Ovary (tissue), 9 donors: Measurements from ENCODE around the gene TLR1. TPM values are rescaled to one million over a fixed set of nuclear protein-coding genes. Genes with fewer than 3 reads are reported as not detected.

Experiments
- DNase-seq, 5 donors: peaks; one replicate each; pipeline ENCODE4 v3.0.0-alpha.2; 2019 to 2020
- H3K27ac ChIP-seq, 2 donors: fragments of 200-600 bp; one replicate each; pipeline versions ENCODE4 v1.5.1 to v1.8.0; 2019 to 2022
- H3K27me3 ChIP-seq: fragments of 200-600 bp; one replicate; pipeline ENCODE4 v1.8.0; 2022
- H3K36me3 ChIP-seq: fragments of 200-600 bp; sonication (generic); one replicate; pipeline ENCODE4 v1.5.1; 2019
- H3K4me1 ChIP-seq: one replicate; pipeline ENCODE4 v1.8.1; 2013; ENCODE audit warnings: mild to moderate bottlenecking, moderate library complexity; ENCODE audit not compliant: insufficient read depth
- H3K4me3 ChIP-seq: fragments of 200-600 bp; sonication (generic); one replicate; pipeline ENCODE4 v1.5.1; 2017
- H3K9me3 ChIP-seq, 2 donors: fragments of 200-600 bp in 1 of 2; sonication (generic) in 1 of 2; one replicate each; pipeline versions ENCODE4 v1.5.1 to v1.8.1; 2013 to 2019; ENCODE audit warnings: mild to moderate bottlenecking in 1 of 2, moderate library complexity in 1 of 2
- CTCF ChIP-seq, 3 donors: fragments of 450-650 bp in 2 of 3; fragments of 200-600 bp in 1 of 3; IDR thresholded peaks; one replicate each; pipeline versions ENCODE4 v1.5.1 to v1.8.0; 2016 to 2022; ENCODE audit warnings: antibody characterized with exemption in 3 of 3, mild to moderate bottlenecking in 1 of 3
- EP300 ChIP-seq: sonication (generic); formaldehyde crosslinking; IDR thresholded peaks from one replicate; pipeline ENCODE4 v1.6.1; 2017; ENCODE audit warnings: antibody characterized with exemption
- POLR2A ChIP-seq: fragments of 450-650 bp; IDR thresholded peaks from one replicate; pipeline ENCODE4 v1.6.1; 2017; ENCODE audit warnings: antibody characterized with exemption, mild to moderate bottlenecking, moderate library complexity
- WGBS, 3 donors: extraction: QIAGEN DNeasy Blood & Tissue Kit in 1 of 3; methylation state at CpG; one replicate each; pipeline versions ENCODE4 v1.1.5 to v1.1.7; 2013 to 2017; 5-methylcytosine and 5-hydroxymethylcytosine counted together
- intact Hi-C, 4 donors: fragments of 100-400 bp; cut with DNase I; formaldehyde crosslinking; loops; one replicate each; pipeline versions ENCODE4 v1.11.0 to v1.15.1; 2022 to 2023
- polyA plus RNA-seq, 2 donors: library from polyadenylated mRNA; stranded (reverse); fragments of 200-250 nt in 1 of 2; fragments of 350-450 nt in 1 of 2; fragmentation: Illumina TruSeq in 1 of 2; extraction: RNeasy Lipid Tissue Mini Kit (QIAGEN cat#74804) in 1 of 2; gene quantifications; one replicate each; pipeline ENCODE4 v1.2.3, GENCODE V29; 2013 to 2014
- total RNA-seq, 7 donors: library from RNA; depleted of rRNA in 2 of 7; stranded (reverse); fragments of >200 nt in 2 of 7; fragmentation: NEBNext Ultra II Directional in 3 of 7; extraction: Animal tissue kit (Norgen Biotek cat#: 25700) in 3 of 7; gene quantifications; one replicate each; pipeline versions ENCODE4 v1.1.0 to v1.2.4, GENCODE V29; 2016 to 2023
- donor health status: DM: no; HTN: no; CAD: no; lungs with moderate emphysema.
- donor health status: DM: no; HTN: no; CAD: no.
- donor health status: Bipolar disorder and iron deficiency.
- donor health status: DM: yes; HTN: yes; CAD: no.
- donor health status: DM: no; HTN: no; CAD: no.
- donor health status: DM: yes; HTN: yes; CAD: no.

The TLR1 gene
- total and polyA plus RNA-seq, 9 donors: 5.0 to 24.0 (median 10.1) TPM

DNA sequence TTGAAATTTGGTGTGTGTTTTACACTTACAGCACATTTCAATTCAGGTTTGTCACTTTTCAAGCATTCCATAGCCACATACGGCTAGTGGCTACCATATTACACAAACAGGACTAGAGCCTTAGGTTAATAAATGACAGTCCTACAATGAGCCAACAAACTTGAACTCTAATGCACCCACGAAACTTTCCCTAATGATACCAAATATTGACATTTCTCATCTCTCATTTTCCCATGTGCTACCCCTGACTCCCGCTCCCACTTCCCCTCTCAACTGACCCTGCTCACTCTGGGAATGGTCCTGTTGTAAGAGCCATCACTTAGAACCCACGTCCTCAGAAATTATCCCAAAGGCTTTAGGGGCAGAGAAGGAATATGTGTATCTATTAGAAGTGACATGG, 16.9 kb downstream of the TLR1 start:
- H3K27me3 ChIP-seq: no peaks in the 10 kb centered on the region
- no peak for DNase-seq
- no peaks in the 10 kb centered on the region for H3K36me3 ChIP-seq
- H3K4me3 ChIP-seq: no peak overlapping the region
- TF ChIP-seq POLR2A (no peak), CTCF (IDR thresholded peaks at IDR 0.05) (no peak), EP300 (no peak)
- WGBS, 3 donors: 84 to 89% (median 84%) methylated on average over 4 of the region's 4 CpGs
- no peak overlapping the region for H3K27ac ChIP-seq
- intact Hi-C loops: no loop called here
- no peaks in the 10 kb centered on the region for H3K4me1 ChIP-seq
- H3K9me3 ChIP-seq: no peaks in the 10 kb centered on the region

- Histone ChIP-seq H3K27ac (no peak overlapping the region), H3K4me3 (no peak overlapping the region), H3K27me3 (no peaks in the 10 kb centered on the region), H3K36me3 (no peaks in the 10 kb centered on the region), H3K4me1 (no peaks in the 10 kb centered on the region), H3K9me3 (no peaks in the 10 kb centered on the region)
- intact Hi-C loops: no loop called here
- TF ChIP-seq EP300 (no peak), CTCF (IDR thresholded peaks at IDR 0.05) (no peak), POLR2A (no peak)
- DNase-seq: no peak
- 90 to 92% (median 92%) methylated on average over 8 of the region's 8 CpGs for WGBS, 3 donors
Measured at GRCh38 chr4:38785901-38786402, 18.6 kb downstream of the TLR1 start.

DNA sequence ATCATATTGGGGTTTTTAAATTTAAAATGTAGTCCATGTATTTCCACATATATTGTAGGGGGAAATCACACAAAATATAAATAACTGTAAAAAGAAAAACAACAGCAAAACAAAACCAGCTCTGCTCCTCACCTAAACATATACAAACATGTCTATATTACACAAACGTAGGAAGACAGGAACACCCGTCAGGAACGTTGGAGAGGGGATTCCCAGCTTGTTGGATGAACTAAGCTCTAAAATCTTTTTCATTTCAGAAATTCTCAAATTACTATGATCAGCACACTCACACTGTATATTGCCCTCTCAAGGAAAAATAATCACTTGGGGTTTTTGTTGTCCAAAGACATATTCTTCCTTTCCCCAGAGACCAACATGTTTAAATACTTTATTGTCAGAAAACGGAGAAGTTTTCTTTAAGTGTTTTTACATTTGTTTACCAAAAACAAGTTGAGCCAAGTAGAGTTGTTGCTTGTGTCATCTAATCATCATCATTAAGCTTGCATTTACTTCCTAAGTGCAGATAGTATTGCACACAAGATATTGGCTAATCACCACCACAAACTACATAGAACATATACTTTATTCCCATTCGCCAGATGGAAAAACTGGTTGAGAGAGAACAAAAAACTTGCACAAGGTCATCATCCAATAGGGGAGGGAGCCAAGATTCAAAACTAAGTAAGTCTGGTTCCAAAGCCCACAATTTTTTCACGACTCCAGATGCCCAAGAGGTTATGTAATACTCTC, 19.4 kb downstream of the TLR1 start:
- no peak overlapping the region for H3K4me3 ChIP-seq
- no peak overlapping the region for H3K27ac ChIP-seq
- no peaks in the 10 kb centered on the region for H3K36me3 ChIP-seq
- H3K27me3 ChIP-seq: no peaks in the 10 kb centered on the region
- intact Hi-C loops: no loop called here
- H3K9me3 ChIP-seq: no peaks in the 10 kb centered on the region
- no peak for DNase-seq
- TF ChIP-seq CTCF (IDR thresholded peaks at IDR 0.05): no peak
- TF ChIP-seq EP300: no peak
- no peak for TF ChIP-seq POLR2A
- WGBS, 3 donors: 71 to 75% (median 73%) methylated on average over 6 of the region's 6 CpGs
- H3K4me1 ChIP-seq: no peaks in the 10 kb centered on the region

GRCh38 chr4:38784141-38784540, 20.4 kb downstream of the TLR1 start:
- H3K4me3 ChIP-seq: no peak overlapping the region
- H3K9me3 ChIP-seq: no peaks in the 10 kb centered on the region
- no peaks in the 10 kb centered on the region for H3K27me3 ChIP-seq
- DNase-seq: no peak
- no peak overlapping the region for H3K27ac ChIP-seq
- intact Hi-C loops: loop anchor here in 1 of 4 donors (5.0 kb wide), 1 partner anchor 722 kb away; no protein-coding TSS in a partner anchor
- no peaks in the 10 kb centered on the region for H3K4me1 ChIP-seq
- WGBS, 3 donors: 92 to 97% (median 96%) methylated on average over 4 of the region's 4 CpGs
- TF ChIP-seq CTCF (IDR thresholded peaks at IDR 0.05) (no peak), POLR2A (no peak), EP300 (no peak)
- H3K36me3 ChIP-seq: no peaks in the 10 kb centered on the region
